GM19025 (cell line): Measurements from ENCODE around the gene APPL2.
"Not testable (repeated sequence)": the region's sequence is repeated elsewhere in the genome, so short reads cannot be mapped to it uniquely, and the experiment has no call there.

Source experiments
- ATAC-seq: cut with Tn5 transposase; IDR thresholded peaks from one replicate; pipeline ENCODE4 v1.9.1; 2021; ENCODE audit warnings: mild to moderate bottlenecking, low read depth, moderate library complexity; ENCODE audit not compliant: unreplicated experiment

The APPL2 gene

DNA sequence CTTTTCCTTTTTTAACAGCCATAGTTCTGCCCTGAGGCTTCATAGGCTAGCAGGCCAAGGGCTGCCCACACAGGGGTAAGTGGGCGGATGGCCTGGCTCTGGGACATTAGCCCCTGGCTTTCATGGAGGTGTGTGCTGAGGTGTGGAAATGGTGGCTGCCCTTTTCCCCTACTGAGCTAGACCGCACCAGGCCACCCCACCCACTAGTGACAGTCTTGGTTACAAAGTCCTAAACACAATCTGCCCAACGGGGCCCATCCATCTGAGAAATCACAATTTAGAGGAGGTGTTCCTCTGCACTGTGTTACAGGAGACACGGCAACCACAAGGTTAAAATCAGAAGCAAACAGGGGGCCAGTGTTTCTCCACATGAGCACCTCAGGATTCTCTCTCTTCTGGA lies 35.6 kb downstream of the APPL2 start:
- ATAC-seq = no peak

DNA sequence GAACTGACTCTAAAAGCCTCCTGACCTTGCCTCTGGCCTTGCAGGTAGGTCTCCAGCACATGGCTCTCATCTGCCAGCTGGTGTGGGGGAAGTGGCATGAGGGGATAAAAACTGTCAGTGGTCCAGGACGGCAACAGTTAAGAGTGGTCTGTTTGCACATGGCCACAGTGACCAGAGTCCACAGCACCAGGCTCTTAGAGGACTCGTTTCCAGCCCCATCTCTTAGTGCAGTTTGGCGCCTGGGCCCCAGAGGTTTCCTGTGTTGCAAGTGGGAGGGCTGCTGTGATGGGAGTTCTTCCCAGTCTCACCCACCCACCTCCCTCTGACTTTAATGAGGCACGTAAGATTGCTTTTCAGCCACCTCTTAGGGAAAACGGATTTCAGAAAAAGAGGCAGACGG lies 37.0 kb downstream of the APPL2 start:
- ATAC-seq = no peak

DNA sequence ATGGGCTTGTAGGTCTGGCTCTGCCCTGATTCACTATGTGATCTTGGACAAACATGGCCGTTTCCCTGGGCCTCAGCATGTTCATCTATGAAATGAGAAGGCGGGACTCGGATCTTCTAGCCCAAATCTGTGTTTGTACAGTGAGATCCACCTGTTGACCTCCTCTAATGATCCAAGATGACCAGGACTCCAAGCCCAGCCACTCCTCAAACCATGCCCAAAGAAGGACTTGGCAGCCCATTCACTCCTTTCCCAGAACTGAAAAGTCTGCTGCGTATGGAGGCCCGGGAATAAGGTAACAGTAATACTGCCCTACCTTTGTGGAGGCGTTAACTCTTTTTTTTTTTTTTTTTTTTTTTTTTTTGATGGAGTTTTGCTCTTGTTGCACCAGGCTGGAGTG lies 39.9 kb downstream of the APPL2 start:
- no peak for ATAC-seq

DNA sequence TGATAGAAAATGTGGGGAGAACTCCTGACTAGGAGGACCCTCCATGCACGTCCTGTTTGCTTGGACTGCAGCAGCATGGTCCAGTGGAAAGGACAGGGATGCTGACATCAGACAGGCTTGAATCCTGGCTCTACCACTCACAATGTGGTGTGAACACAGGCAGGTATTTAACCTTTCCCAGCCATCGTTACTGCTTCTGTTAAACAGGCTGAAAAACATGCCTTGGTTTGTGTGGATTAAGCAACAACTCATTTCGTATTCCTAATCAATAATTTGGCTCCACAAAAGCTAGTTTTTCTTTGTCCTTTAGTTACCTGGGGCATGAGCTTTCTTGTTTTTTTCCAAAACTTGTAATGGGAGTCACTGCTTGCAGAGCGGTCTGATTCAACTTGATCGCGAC lies 41.0 kb downstream of the APPL2 start:
- no peak for ATAC-seq

DNA sequence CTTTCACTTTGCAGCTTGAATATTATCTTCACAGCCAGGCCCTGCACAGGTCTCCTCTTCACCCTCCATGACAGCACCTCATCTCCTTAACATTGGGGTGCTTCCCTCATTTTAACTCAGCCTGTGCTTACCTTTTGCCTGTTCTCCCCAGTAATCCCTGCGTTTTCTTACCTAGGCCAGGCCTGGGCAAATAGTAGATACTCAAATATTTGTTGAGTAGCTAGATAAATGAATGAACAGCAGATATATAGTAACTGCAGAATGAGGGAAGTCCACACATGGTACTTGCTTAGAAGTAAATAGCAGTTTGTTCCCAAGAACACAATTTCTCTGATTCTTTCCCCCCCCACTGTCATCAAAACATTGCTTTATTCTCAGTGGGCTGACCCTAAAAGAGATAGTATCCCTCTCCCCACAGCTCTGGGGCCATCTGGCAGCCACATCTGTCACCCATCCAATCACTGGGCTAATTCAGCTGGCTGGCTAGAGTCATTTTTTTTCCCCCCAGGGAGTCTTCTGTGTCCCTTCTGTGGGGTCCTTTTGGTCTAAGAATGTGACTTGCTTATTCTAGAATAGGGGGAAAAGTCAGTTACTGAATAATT lies 43.2 kb downstream of the APPL2 start:
- no peak for ATAC-seq

DNA sequence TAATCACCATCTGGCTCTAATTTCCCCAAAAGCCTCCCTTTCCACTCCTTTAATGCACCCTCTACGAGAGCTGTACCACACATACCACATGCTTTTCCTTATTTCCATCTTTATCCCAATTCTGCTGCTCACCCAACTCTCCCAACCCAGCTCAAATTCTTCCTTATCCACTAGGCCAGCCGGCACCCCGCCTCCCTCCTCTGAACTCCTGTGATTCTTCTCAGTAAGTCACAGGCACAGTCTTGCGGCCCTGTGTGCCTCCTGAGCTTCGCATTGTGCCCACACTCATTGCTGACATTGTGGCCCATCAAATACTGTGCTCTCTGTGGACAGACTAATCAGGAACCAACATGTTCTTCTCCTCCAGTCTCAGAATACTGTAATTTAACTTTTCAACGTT lies 45.4 kb downstream of the APPL2 start:
- ATAC-seq = no peak

DNA sequence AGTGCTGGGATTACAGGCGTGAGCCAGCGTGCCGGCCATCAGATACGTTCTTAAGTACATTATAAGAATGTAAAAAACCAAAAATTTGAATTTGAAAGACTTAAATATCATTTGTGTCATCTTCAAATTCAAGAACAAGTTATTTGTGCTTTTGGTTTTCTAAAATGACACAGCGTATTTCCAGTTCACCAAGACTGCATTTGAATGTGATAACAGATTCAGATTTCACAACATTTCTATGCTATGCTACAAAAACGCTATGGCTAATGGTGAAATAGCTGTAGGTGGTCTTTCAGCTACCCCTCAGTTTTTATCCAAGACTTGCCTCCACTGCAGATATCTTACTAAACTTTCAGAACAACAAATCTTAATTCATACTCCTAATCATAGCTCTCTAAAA lies 46.7 kb downstream of the APPL2 start:
- ATAC-seq = no peak

DNA sequence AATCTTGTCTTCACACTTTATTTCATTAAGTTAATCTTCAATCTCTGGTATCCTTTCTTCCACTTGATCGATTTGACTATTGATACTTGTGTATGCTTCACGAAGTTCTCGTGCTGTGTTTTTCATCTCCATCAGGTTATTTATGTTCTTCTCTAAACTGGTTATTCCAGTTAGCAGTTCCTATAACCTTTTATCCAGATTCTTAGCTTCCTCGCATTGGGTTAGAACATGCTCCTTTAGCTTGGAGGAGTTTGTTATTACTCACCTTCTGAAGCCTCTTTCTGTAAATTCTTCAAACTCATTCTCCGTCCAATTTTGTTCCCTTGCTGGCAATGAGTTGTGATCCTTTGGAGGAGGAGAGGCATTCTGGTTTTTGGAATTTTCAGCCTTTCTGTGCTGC lies 52.0 kb downstream of the APPL2 start:
- ATAC-seq = not testable (repeated sequence)

DNA sequence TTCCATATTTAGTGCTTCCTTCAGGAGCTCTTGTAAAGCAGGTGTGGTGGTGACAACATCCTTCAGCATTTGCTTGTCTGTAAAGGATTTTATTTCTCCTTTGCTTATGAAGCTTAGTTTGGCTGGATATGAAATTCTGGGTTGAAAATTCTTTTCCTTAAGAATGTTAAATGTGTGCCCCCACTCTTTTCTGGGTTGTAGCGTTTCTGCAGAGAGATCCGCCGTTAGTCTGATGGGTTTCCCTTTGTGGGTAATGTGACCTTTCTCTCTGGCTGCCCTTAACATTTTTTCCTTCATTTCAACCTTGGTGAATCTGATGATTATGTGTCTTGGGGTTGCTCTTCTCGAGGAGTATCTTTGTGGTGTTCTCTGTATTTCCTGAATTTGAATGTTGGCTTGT lies 52.6 kb downstream of the APPL2 start:
- ATAC-seq = not testable (repeated sequence)

DNA sequence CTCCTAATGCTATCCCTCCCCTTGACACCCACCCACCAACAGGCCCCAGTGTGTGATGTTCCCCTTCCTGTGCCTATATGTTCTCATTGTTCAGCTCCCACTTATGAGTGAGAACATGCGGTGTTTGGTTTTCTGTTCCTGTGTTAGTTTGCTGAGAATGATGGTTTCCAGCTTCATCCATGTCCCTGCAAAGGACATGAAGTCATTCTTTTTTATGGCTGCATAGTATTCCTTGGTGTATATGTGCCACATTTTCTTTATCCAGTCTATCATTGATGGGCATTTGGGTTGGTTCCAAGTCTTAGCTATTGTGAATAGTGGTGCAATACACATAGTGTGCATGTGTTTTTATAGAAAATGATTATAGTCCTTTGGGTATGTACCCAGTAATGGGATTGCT lies 56.9 kb downstream of the APPL2 start:
- ATAC-seq = not testable (repeated sequence)

DNA sequence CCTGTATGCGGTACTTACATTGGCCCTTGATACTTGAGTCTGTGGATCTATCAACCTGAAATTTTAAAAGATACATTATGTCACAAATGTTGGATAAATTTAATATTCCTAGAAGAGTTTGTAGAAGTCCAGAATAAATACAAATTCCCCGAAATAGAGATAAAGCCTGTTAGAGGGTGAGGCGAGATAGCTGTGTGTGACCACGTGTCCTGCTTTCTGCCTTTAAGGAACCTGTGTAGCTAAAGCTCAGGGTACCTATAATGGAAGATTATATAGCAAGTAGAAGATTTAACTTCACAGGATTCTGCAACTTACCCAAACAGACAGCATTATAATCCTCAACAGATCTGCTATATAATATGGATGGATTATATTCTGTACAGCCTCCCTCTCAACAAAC lies 58.8 kb downstream of the APPL2 start:
- ATAC-seq = no peak

DNA sequence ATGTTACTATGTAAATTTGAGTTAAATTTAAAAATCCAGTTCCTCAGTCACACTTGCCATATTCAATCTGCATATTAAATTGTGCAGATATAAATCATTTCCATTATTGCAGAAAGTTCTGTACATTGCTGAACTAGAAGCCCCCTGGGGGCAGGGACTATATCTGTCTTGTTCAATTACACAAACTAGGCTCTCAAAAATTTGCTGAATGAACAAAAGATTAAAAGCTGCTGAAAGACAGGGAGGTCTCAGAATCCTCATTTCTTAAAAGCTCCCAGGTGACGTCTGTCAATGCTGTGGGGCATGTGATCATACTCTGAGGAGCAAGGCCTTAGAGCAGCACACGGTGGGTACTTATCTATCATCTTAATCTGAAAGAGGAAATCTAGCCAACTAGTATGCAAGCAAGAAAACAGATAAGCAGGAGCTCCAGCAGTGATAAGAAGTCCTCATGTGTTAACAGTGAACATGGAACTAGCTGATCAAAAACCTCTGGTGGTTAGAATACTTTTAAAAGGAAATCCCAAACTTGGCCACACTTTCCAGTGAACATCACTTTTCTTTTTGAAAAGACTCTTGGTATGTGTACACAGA lies 60.5 kb downstream of the APPL2 start:
- ATAC-seq = no peak

DNA sequence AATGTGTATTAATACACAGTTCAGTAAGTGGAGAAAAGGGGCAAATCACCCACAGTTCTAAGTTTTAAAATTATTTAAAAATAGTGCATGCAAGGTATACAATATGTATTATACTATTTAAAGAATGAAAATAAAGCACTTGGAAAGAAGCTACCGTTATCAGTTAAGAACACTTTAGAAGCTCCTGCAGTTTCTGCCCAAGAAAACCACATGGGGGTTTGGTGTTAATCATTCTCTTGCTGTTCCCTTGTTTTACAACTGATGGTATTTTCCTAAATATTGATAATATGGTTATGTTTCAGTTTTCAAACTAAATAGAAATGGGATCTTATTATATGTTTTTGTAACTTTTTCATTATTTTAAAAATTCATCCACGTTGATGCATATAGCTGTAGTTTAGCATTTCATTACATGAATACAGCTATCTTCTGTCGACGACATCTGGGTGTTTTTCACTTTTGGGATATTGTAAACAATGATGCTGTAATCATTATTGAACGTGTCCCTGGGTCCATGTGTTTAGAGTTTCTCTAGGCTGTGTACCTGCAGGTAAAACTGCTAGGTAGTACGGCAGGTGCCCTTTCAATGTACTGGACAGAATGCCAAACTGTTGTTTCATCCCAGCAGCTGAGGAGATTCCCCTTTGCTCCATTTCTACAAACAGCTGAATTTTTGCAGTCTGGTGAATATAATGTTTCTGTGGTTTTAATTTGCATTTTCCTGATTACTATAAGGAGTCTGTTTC lies 64.1 kb downstream of the APPL2 start:
- no peak for ATAC-seq

DNA sequence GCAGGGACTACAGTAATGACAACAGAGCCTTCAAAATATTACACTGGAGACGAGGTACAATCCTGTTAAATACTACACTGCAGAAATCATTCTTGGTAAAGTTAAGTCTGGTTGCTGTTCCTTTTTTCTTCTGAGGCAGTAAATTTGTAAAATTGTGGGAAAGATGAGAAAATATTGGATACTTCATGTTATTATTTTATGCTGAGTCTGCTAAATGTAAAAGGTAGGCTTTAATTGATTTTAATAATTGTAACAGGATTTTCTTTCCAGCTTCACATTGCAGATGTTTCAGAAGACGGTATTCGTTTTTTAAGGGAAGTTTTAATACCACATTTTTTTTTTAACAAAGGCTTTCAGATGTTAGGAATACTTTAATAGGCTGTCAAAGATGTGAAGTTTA lies 65.8 kb downstream of the APPL2 start:
- ATAC-seq = no peak

DNA sequence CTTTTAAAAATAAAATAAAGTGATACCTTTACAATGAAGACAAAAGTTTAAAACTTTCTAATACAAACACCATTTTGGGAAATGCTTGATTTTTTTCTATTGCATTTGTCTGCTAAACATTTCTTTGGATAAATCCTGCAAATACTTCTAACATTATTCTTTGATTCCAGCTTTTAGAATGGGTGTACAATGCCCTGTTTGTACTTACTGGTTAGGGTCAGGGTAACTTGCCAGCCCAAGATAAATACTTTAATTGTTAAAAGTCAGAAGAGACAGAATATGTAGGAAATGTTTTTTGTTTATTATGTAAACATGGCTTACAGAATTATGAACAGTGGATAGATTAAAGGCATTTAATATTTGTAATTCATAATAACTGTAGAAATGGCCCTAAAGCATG lies 68.0 kb downstream of the APPL2 start:
- ATAC-seq = no peak

DNA sequence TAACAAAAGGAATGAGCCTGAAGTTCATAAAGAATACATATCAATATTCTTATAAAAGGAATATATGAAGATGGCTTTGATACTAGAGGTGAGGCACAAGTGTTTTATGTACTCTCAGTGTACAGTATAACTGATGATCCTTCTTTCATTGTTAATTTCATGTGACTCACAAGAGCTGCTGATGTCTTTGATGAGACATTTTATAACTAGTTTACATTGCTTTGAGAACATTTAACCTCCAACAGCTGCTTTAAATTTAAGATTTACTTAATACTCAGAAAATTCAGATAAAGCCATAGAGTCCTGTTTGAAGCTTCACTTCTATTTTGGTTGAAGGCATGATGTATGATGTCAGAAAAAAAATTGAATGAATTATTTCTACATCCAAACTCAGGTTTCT lies 68.6 kb downstream of the APPL2 start:
- no peak for ATAC-seq

DNA sequence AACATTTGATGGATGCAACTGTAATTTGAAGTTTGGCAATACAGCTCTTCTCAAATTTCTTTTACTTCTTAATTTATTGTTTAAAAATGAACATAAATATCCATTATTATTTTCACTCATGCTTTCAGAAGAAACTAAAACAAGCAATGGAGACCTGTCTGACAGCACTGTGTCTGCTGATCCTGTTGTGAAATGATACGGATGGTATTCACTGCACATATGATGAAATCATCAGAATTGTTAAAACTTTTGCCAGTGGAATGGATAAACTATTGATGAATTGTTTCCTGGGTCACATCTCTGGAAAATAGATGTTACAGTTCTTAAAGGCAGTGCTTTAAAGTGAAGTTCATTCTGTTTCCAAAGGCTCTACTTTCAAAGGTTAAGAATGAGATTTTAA lies 69.2 kb downstream of the APPL2 start:
- ATAC-seq = no peak

DNA sequence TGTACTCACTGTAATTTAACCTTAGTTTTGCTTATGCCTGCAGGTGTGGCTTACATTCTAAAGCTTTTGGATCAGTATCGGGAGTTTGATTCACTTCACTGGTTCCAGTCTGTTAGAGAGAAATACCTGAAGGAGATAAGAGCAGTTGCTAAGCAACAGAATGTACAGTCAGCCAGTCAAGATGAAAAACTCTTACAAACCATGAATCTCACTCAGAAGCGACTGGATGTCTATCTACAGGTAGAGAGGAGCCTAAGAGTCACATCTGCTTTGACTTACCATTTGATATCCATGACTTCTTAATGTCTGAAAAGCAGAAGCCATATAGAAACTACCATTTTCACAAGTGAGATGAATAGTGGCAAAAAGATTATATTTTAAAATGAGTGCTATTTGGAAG lies 71.9 kb downstream of the APPL2 start:
- ATAC-seq = no peak

DNA sequence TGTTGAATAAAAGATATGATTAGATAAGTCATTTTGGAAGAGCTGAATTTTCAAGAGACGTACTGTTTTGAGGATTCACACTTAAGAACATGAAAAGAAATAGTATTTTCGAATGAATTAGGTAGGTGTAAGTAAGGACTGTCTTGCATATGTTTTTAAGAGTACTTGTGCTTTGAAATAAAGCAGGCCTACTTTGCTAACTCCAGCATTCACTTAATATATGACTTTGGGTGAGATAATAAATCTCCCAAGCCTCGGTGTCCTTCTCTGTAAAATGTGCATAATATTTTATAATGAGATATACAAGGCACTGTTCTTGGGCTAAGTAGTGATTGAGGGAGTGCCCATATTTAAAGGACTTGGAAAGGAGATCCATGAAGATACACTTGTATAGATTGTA lies 73.8 kb downstream of the APPL2 start:
- ATAC-seq = no peak

DNA sequence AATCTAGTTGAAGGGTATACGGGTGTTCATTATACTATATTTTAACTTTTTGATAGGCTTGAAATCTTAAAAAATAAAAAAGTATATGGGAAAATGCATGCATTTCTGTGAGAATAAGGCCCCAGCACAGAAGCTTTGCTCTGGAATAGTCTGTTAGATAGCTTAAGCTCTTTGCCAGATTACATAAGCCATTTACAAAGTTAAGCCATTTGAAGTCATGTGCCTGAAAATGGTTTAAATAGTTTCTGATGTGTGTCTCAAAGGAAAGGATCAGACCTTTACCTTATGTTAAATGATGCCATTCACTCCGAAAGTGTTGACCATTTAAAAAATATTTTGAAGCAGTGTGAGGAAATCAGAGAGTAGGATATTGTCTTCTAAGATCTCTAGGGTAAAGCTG lies 77.1 kb downstream of the APPL2 start:
- no peak for ATAC-seq

DNA sequence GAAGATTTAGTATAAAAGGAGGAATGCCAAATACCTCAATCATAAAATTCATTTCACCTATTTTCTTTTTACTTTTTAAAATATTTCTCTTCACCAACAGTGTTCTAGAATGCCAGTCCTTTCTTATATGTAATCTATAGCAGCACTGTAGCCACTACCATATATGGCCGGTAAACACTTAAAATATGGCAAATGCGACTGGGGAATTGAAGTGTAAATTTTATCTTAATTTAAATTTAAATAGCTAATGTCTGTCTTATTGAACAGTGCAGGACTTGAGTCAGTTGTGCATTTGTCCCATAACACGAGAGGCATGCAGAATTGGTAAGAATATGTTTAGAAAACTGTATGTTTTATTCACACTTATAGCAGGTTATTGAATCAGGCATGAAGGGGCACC lies 78.4 kb downstream of the APPL2 start:
- ATAC-seq = no peak

DNA sequence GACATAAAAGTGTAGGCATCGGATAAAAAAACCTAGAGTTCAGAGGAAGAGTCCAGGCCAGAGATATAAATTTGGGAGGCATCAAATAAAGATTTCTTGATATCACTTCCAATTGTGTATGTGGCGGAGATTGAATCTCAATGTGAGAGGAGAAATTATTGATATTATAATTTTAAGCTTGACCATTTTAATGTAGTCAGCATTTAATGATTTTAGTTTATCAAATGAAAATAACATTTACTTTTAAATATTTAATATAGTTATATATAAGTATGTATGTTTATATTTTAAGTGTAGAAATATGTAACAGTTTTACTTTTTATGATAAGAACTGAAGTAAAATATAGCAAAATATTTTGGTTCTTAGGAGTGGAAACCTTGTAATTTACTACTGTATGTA lies 79.7 kb downstream of the APPL2 start:
- no peak for ATAC-seq
